Nucleus accumbens (tissue), 56 donors: Measurements from ENCODE around the gene LHX4.

Source experiments
- DNase-seq, 56 donors: peaks; one replicate each; lab custom pipeline; 2025; lab: John Stamatoyannopoulos, UW

Gene LHX4

GRCh38 chr1:180254854-180255253 is 24.8 kb downstream of the LHX4 start:
- DNase-seq, result no peak

DNA sequence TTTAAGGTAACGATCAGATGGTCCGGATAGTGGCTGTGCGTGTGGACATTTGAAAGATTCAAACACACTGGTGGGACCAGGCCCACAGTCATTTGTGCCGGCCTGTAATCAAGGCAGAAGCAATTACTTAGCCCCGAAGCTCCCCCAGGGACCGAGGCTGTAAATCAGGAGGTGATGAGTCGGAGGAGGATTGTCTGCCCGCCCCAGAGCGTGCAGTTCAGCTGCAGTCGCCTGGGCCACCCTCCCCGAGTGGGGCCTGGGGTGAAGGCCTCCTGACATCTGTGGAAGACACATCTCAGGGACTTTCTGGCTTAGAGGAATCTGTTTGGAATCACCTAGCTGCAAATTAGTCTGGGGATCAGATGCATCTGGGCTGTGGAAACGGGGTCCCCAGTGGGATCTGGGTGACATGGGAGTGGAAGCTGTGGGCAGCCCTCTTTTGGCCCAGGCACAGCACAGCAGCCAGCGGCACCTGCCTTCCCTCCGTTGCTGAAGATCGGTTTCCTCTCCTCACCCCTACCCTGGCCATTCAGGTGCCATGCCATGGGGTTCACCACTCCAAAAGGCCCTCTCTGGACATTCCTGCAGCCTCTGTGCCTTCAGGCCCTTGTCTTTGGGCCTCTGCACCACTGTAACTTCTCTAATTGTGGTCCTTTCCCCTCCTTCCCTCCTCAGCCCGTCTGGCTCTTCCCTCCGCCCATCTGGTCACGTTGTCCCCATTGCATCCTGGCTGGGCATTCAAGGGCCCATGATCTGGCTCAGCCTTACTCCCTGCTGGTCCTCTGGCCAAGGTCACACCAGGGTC is 25.7 kb downstream of the LHX4 start:
- DNase-seq, result no peak

- DNase-seq, result no peak
Observed at GRCh38 chr1:180256341-180257027, 26.4 kb downstream of the LHX4 start.

DNA sequence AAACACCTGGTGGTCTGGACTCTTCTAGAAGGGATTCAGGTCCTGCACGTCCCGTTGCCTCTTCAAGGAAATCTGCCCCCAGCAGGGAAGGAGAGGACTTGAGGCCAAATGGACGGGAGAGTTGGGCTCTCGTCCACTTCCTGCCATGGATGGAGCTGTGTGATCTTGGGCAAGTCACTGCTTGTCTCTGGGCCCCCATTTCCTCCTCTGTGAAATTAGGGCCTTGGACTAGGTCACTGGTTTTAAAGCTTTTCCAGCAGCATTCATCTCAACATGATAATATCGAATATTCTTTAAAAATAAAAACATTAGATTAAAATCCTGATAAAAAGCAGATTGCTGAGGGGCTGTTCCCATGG is 26.9 kb downstream of the LHX4 start:
- DNase-seq, result no peak

DNA sequence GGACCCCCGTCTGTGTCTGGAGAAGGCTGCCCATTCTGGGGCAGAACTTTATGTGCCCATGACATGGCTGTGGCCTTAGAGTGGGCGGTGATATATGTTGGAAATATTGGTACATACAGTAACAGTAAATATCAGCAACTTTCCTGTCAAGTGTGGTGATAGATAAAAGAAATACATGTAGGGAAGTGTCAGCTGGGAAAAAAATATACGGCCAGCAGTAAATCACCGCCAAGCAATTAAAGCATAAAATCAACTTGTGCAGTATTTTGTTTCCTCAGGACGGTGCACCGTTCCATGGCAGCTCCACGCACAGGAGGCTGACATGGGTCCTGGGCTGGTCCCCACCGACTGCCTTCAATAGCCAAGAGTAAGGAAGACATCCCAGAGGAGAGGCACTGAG is 27.4 kb downstream of the LHX4 start:
- no peak for DNase-seq

DNA sequence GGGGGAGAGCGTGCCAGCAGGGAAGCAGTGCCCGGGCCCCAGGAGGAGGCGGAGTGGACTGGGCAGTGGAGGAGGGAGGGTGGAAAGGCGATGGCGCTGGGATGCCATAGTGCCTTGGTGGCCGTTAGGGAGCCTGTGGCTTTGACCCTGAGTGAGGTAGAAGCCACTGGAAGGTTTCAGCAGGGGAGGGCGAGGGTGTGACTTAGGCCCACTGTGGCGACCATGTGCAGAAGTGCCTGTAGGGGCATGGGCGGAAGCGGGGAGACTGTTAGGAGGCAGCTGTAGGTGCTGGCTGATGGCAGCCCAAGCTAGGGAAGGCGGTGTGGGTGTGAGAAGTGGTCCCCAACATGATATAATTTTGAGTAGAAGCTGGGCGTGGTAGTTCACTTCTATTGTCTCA is 28.2 kb downstream of the LHX4 start:
- no peak for DNase-seq

GRCh38 chr1:180258935-180259334 is 28.9 kb downstream of the LHX4 start:
- DNase-seq, result no peak

DNA sequence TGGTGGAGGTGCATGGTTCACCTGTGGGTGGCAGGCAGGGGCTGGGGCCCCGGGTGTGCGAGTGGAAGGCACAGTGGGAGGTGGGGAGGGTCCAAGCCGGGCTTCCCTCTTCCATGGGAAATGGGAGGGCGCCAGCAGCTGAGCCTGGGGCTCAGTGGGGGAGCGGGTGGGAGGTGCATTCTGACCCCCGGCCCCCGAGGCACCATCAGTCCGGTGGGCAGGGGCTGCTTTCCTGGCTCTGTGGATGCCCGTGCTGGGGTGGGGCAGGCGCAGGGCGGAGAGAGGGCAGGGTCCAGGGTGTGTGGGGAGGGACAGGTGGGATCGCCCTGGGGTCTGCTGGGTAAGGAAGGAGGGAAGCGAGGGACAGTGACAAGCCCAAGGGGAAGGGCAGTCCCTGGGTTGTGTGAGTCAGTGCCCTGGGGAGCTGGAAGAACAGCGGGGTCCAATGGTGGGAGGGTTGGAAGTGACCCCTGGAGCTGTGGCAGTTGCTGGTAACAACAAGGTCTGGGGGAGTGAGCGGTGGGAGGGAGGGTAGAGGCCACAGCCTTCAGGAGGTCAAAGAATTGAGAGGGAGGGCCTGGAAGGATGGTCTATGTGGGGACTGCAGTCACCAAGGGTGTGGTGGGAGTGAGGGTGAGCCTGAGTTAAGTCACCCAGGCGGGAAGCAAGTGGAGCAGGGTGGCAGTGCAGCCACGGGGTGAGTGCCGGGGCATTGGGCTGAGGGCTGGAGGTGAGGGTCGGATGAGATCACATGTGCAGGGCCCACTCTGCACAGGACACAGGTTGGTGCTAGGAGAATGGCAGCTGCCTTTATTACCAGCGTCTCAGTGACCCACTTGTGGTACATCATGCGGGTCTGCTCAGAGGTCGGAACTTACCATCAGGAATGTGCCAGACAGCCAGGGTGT is 29.6 kb downstream of the LHX4 start:
- no peak for DNase-seq

DNA sequence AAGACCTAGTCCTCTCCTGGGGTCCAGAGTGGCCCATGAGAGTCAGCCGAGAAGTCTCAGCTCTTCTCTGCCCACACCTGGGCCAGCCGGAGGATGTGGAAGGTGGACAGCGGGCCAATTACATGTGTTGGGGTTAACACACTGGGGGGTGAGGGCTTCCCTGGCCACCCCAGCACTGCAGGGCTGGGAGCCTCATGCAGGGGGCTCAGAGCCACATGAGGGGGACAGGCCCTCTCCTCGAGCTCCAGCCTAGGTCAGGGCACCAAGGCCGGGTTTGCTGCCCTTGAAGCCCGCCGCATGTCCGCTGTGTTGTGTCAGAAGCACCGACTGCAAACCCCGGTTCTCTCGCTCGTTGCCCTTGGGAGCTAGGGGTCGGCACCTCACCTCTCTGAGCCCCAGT is 30.5 kb downstream of the LHX4 start:
- DNase-seq, result no peak

GRCh38 chr1:180261030-180261429 is 31.0 kb downstream of the LHX4 start:
- DNase-seq, result no peak

GRCh38 chr1:180261524-180262155 is 31.6 kb downstream of the LHX4 start:
- no peak for DNase-seq

DNA sequence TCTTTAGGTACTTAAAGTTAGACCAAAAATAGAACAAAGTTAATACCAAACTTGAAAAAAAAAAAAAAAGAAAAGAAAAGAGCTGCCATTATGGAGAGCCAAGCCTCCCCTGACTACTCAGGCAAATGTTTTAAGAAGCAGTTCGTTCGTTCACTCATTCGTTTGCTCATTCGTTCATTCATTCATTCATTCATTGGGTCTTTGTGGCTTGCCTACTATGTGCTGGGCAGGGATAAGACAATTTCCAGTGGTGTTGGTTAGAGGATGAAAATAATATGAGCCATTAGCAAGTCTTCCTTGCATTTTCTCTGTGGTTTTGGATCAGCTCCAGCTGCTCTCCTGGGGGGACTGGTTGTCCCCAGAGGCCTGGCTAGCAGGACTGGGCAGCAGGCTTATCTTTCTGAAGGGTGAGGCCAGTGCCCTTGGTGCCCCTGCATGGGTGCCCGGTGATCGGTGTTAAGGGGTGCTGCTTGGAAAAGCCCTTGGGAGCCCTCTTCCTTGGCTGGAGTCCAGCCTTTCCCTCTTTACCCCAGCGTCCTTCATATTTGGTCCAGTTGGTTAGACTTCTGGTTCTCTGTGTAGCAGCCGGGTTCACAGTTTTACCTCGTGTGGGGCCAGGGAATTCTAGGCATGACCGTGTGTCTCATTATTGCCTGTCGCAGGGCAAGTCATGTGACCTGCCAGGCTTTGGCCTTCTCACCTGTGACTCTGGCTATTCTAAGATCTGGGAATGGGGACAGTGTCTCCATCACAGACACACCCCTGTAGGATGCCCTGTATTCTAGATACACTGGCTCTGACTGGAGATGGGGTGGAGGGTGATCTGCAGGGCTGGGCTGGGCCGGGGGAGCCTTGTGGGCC is 32.8 kb downstream of the LHX4 start:
- DNase-seq, result no peak

GRCh38 chr1:180264595-180264994 is 34.5 kb downstream of the LHX4 start:
- no peak for DNase-seq

DNA sequence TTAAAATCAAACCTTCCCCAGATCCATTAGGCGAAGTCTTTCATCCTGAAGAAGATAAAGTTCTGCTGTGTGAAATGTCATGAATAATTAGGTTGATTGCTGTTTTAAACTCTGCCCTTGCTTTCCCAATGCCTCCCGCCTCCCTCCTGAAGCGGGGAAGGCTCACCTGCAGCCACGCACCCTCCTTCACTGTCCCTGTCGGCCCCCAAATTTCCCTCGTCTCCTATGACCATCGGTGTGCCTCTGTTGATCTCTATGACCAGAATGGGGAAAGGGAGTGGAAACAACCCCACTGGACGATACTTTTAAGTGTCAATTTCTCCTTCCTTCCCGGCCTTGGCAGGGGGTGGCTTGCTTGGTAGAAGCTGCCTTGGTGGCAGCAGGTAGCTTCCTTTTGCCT is 35.1 kb downstream of the LHX4 start:
- no peak for DNase-seq

- no peak for DNase-seq
Observed at GRCh38 chr1:180265871-180266270, 35.8 kb downstream of the LHX4 start.

DNA sequence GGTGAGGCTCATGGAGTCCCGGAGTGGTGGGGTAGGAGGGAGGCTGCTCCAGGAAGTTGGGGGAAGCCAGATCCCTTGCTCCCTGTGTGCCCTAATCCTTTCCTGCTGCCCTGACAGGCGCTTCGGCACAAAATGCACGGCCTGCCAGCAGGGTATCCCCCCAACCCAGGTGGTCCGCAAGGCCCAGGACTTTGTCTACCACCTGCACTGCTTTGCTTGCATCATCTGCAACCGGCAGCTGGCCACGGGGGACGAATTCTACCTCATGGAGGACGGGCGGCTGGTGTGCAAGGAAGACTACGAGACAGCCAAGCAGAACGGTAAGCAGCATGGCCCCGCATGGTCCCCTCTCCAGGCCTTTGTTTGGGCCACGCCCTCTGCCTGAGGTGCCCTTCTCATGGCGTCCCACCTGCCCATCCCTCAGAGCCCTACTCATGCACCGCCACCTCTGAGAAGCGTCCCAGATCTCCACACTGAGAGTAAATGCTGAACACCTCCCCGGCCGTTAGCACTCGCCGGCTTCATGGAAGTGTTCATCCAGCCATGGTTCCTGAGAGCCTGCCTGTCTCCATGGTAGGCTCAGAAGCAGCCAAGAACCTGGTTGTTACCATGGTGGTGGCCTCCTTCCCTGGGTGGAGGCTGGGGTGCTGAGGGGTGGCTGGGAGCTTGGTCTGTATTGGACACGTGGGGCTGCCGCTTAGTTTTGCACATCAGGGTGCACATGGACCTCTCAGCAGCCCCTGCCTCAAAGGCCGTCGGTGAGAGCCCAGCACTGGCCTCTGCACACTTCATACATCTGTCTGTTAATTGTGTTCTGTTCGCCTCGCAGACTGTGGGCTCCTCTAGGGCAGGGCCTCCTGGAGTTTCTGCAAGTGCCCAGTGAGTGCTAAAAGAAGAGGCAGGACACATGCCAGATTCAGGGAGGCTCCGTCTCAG is 36.5 kb downstream of the LHX4 start:
- no peak for DNase-seq

DNA sequence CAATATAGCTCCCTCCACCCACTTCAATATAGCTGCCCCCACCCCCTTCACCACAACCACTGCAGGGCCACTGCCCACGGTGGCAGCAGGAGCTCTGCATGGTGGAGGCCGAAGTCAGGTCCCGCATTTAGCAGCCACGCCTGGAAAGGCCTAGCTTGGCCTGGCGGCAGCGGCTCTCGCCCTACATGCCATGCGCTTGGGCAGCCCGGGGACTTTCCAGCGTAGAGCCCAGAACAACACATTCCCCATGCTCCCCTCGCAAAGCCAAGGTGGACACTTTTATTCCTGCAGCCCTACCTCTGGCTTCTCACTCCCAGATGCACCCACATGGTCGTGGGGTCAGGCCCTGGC is 37.1 kb downstream of the LHX4 start:
- no peak for DNase-seq

GRCh38 chr1:180267761-180268555 is 37.9 kb downstream of the LHX4 start:
- no peak for DNase-seq
